DOHH2 (cell line): Measurements from ENCODE around the gene ARRB2.

ENCODE experiments used
- H3F3A ChIP-seq: fragments of 200-600 bp; sonication (generic), shearing (Covaris generic); 2 replicates; pipeline ENCODE4 v1.6.0; 2016; ENCODE audit warnings: antibody characterized with exemption, mild to moderate bottlenecking; ENCODE audit not compliant: control insufficient read depth, insufficient read depth
- H3K27ac ChIP-seq: fragments of 200-600 bp; sonication (generic); 2 replicates; pipeline ENCODE4 v1.5.1; 2014; ENCODE audit warnings: low read depth, mild to moderate bottlenecking, low read length, moderate library complexity
- H3K27me3 ChIP-seq: fragments of 200-600 bp; sonication (generic); 2 replicates; pipeline ENCODE4 v1.6.1; 2014; ENCODE audit warnings: mild to moderate bottlenecking, low read length, mixed read lengths; ENCODE audit not compliant: control insufficient read depth
- H3K36me3 ChIP-seq: fragments of 200-600 bp; sonication (generic); 2 replicates; pipeline ENCODE4 v1.6.1; 2014; ENCODE audit warnings: mild to moderate bottlenecking, low read length, moderate library complexity, mixed read lengths; ENCODE audit not compliant: control insufficient read depth
- H3K4me1 ChIP-seq: fragments of 200-600 bp; sonication (generic); 2 replicates; pipeline ENCODE4 v1.6.1; 2014; ENCODE audit warnings: mild to moderate bottlenecking, low read length, mixed read lengths; ENCODE audit not compliant: control insufficient read depth
- H3K4me2 ChIP-seq: fragments of 200-600 bp; sonication (generic); 2 replicates; pipeline ENCODE4 v1.6.0; 2014; ENCODE audit warnings: mild to moderate bottlenecking, low read length, moderate library complexity
- H3K4me3 ChIP-seq: fragments of 200-600 bp; sonication (generic); 2 replicates; pipeline ENCODE4 v1.5.1; 2014; ENCODE audit warnings: mild to moderate bottlenecking, low read length, mixed read lengths
- H3K79me2 ChIP-seq: fragments of 200-600 bp; sonication (generic); 2 replicates; pipeline ENCODE4 v1.6.1; 2014; ENCODE audit warnings: mild to moderate bottlenecking, low read length, mixed read lengths; ENCODE audit not compliant: control insufficient read depth
- H3K9me2 ChIP-seq: fragments of 200-600 bp; sonication (generic); replicated peaks from 2 replicates; pipeline ENCODE4 v1.6.1; 2014; ENCODE audit warnings: mild to moderate bottlenecking, low read length, mixed read lengths; ENCODE audit not compliant: control insufficient read depth
- H3K9me3 ChIP-seq: fragments of 200-600 bp; sonication (generic); 2 replicates; pipeline ENCODE4 v1.6.1; 2014; ENCODE audit warnings: antibody characterized with exemption, low read length, mixed read lengths; ENCODE audit not compliant: control insufficient read depth, insufficient read depth
- H4K20me1 ChIP-seq: fragments of 200-600 bp; sonication (generic); 2 replicates; pipeline ENCODE4 v1.6.0; 2014; ENCODE audit warnings: low read depth, mild to moderate bottlenecking, antibody characterized with exemption, low read length, moderate library complexity; ENCODE audit not compliant: control insufficient read depth, insufficient read depth
- EZH2phosphoT487 ChIP-seq: fragments of 200-600 bp; sonication (generic); IDR thresholded peaks from 2 replicates; pipeline ENCODE4 v1.6.1; 2017; ENCODE audit warnings: borderline replicate concordance, mild to moderate bottlenecking, antibody characterized with exemption, low read length, moderate library complexity, mixed read lengths
- TF ChIP-seq, protein P1 (sequence below): fragments of 200-600 bp; sonication (generic); IDR thresholded peaks from one replicate; pipeline ENCODE4 v1.5.1; 2014; ENCODE audit warnings: antibody characterized with exemption, mild to moderate bottlenecking, low read depth, low read length; ENCODE audit not compliant: poor library complexity, severe bottlenecking

Gene ARRB2

DNA sequence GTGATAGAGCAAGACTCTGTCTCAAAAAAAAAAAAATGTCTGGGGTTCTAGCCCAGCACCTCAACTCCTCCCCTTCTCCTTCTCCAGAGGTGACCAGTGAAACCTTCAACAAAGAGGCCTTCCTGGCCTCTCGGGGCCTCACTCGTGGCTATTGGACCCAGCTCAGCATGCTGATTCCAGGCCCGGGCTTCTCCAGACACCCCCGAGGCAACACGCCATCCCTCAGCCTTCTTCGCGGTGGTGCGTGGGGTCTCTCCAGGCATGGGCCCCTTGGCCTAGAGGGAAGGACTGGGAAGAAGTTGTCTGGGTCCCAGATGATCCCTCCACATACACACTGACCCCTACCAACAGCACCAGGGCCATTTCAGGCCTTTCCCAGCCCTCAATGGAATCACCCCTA is 32.8 kb downstream of the ARRB2 start:
- Histone ChIP-seq H3K79me2 (no peaks in the 10 kb centered on the region), H3F3A (no peaks in the 10 kb centered on the region), H3K4me1 (peaks cover 26% of the 10 kb centered on the region), H3K9me2 (no peaks in the 10 kb centered on the region), H4K20me1 (no peaks in the 10 kb centered on the region; the same call in 1 of the 2 replicates), H3K4me2 (no peak overlapping the region), H3K9me3 (no peaks in the 10 kb centered on the region), H3K27ac (no peak overlapping the region), H3K4me3 (no peak overlapping the region), H3K36me3 (no peaks in the 10 kb centered on the region), H3K27me3 (peaks cover 38% of the 10 kb centered on the region)
- TF ChIP-seq EZH2phosphoT487: no peak
- TF ChIP-seq, protein P1, sequence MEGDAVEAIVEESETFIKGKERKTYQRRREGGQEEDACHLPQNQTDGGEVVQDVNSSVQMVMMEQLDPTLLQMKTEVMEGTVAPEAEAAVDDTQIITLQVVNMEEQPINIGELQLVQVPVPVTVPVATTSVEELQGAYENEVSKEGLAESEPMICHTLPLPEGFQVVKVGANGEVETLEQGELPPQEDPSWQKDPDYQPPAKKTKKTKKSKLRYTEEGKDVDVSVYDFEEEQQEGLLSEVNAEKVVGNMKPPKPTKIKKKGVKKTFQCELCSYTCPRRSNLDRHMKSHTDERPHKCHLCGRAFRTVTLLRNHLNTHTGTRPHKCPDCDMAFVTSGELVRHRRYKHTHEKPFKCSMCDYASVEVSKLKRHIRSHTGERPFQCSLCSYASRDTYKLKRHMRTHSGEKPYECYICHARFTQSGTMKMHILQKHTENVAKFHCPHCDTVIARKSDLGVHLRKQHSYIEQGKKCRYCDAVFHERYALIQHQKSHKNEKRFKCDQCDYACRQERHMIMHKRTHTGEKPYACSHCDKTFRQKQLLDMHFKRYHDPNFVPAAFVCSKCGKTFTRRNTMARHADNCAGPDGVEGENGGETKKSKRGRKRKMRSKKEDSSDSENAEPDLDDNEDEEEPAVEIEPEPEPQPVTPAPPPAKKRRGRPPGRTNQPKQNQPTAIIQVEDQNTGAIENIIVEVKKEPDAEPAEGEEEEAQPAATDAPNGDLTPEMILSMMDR: no peak

DNA sequence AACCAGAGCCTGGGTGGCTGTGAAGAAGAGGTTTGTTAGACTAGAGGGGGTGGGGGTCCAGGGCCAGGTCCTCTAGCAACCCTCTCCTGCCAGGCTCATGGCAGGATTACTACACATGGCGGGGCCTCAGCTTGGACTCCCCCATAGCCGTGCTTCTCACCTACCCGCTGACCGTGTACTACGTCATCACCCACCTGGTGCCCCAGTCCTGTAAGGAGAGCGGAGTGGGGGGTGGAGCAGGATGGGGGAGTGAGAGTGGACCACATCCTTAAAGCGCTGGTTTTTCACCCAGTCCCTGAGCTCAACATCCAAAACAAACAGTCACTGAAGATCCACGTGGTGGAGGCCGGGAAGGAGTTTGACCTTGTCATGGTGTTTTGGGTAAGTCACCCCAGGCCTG is 33.5 kb downstream of the ARRB2 start:
- no peaks in the 10 kb centered on the region; the same call in 1 of the 2 replicates for H4K20me1 ChIP-seq
- no peaks in the 10 kb centered on the region for H3F3A ChIP-seq
- no peaks in the 10 kb centered on the region for H3K36me3 ChIP-seq
- H3K4me3 ChIP-seq: no peak overlapping the region
- H3K27ac ChIP-seq: no peak overlapping the region
- H3K9me2 ChIP-seq: no peaks in the 10 kb centered on the region
- H3K4me1 ChIP-seq: peaks cover 24% of the 10 kb centered on the region
- no peak overlapping the region for H3K4me2 ChIP-seq
- peaks cover 36% of the 10 kb centered on the region for H3K27me3 ChIP-seq
- H3K79me2 ChIP-seq: no peaks in the 10 kb centered on the region
- no peak for TF ChIP-seq EZH2phosphoT487
- TF ChIP-seq, protein P1: no peak
- H3K9me3 ChIP-seq: no peaks in the 10 kb centered on the region

DNA sequence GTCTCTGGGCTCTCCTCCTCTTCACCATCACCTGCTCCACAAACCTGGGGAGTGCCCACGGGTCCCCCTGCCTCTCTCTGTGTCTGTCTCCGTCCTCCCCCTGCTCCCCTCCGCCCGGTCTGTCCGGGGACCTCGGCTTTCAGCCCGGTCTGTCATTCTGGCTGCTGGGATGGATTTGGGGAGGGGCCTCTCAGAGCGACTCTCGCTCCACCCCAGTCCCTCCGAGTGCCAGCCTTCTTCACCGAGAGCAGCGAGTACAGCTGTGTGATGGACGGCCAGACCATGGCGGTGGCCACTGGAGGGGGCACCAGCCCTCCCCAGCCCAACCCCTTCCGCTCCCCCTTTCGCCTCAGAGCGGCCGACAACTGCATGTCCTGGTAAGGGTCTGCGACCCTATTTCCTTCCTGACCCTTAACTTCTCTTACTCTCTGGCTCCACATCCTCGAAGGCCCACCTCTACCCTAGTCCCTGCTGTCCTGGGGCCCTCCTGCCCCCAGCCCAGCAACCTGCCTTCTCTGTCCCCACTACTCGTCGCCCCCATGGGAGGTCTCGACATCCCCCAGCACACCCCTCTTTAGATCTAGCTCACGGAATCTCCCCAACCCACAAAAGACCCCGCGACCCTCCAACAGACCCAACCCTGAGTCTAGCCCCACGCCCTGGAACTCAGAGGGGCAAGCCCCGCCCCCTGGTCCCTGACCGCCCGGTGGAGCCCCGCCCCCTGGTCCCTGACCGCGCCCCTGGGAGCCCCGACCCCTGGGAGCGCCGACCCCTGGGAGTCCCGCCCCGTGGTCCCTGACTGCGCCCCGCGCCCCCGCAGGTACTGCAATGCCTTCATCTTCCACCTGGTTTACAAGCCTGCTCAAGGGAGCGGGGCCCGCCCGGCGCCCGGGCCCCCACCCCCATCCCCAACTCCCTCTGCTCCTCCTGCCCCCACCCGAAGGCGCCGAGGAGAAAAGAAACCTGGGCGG is 34.9 kb downstream of the ARRB2 start:
- no peak for TF ChIP-seq EZH2phosphoT487
- TF ChIP-seq, protein P1: no peak
- H3K4me3 ChIP-seq: no peak overlapping the region

More for the DNA sequence above, 34.9 kb downstream of the ARRB2 start:
- Histone ChIP-seq H3K27ac (no peak overlapping the region), H3K9me2 (no peaks in the 10 kb centered on the region), H4K20me1 (no peaks in the 10 kb centered on the region; the same call in 1 of the 2 replicates), H3K27me3 (peaks cover 23% of the 10 kb centered on the region), H3K4me2 (no peak overlapping the region), H3K9me3 (no peaks in the 10 kb centered on the region), H3K36me3 (no peaks in the 10 kb centered on the region), H3K4me1 (peaks cover 13% of the 10 kb centered on the region), H3K79me2 (no peaks in the 10 kb centered on the region), H3F3A (no peaks in the 10 kb centered on the region)
